DND-41 (cell line): ENCODE data around the gene SAMD4A.

Experiments used
- ATAC-seq: fragments of 200-7000 bp; cut with Tn5 transposase; 3 replicates; pipeline ENCODE4 v1.9.1; 2021; ENCODE audit warnings: low read depth; ENCODE audit not compliant: insufficient read depth
- DNase-seq: peaks from one replicate; pipeline ENCODE4 v3.0.0-alpha.2; 2020
- H2AFZ ChIP-seq: 2 replicates; pipeline ENCODE4 v1.6.0; 2012; ENCODE audit warnings: low read depth, low read length
- H3K27ac ChIP-seq: 2 replicates; pipeline ENCODE4 v1.5.1; 2012; ENCODE audit warnings: low read length, inconsistent platforms
- H3K27me3 ChIP-seq: fragments of 200-600 bp; sonication (generic); 2 replicates; pipeline ENCODE4 v1.6.0; 2012; ENCODE audit warnings: low read length, mild to moderate bottlenecking, inconsistent platforms; ENCODE audit not compliant: insufficient read depth, poor library complexity
- H3K36me3 ChIP-seq: 2 replicates; pipeline ENCODE4 v1.5.1; 2012; ENCODE audit warnings: low read length, inconsistent platforms; ENCODE audit not compliant: insufficient read depth
- H3K4me1 ChIP-seq: 2 replicates; pipeline ENCODE4 v1.5.1; 2012; ENCODE audit warnings: mild to moderate bottlenecking, low read length; ENCODE audit not compliant: insufficient read depth
- H3K4me2 ChIP-seq: 2 replicates; pipeline ENCODE4 v1.6.0; 2012; ENCODE audit warnings: mild to moderate bottlenecking, moderate library complexity, low read length, inconsistent platforms; ENCODE audit not compliant: insufficient read depth
- H3K4me3 ChIP-seq, 2 experiments: fragments of 200-600 bp in 1 of 2; shearing (Covaris generic) in 1 of 2; 2 replicates each; pipeline ENCODE4 v1.5.1; 2012 to 2016; ENCODE audit warnings: inconsistent platforms in 2 of 2, low read length in 2 of 2, mild to moderate bottlenecking in 2 of 2, low read depth in 1 of 2, moderate library complexity in 1 of 2
- H3K79me2 ChIP-seq: 2 replicates; pipeline ENCODE4 v1.6.0; 2012; ENCODE audit warnings: low read length, inconsistent platforms; ENCODE audit not compliant: insufficient read depth
- H3K9ac ChIP-seq: 2 replicates; pipeline ENCODE4 v1.6.0; 2012; ENCODE audit warnings: low read depth, mild to moderate bottlenecking, inconsistent platforms, low read length, moderate library complexity
- H3K9me3 ChIP-seq: 2 replicates; pipeline ENCODE4 v1.5.1; 2012; ENCODE audit warnings: low read length, moderate library complexity, mild to moderate bottlenecking, inconsistent platforms; ENCODE audit not compliant: insufficient read depth, severe bottlenecking
- H4K20me1 ChIP-seq: 2 replicates; pipeline ENCODE4 v1.6.0; 2012; ENCODE audit warnings: low read length; ENCODE audit not compliant: insufficient read depth
- EZH2 ChIP-seq: IDR thresholded peaks from 3 replicates; pipeline ENCODE4 v1.6.1; 2012; ENCODE audit warnings: borderline replicate concordance, low read depth, mild to moderate bottlenecking, moderate library complexity, low read length, inconsistent platforms; ENCODE audit not compliant: severe bottlenecking
- TF ChIP-seq, protein P1 (sequence below): IDR thresholded peaks from 2 replicates; pipeline ENCODE4 v1.5.1; 2012; ENCODE audit warnings: borderline replicate concordance, low read length, moderate library complexity, mild to moderate bottlenecking; ENCODE audit not compliant: poor library complexity, severe bottlenecking; ENCODE audit errors: extremely low read depth

The SAMD4A gene

DNA sequence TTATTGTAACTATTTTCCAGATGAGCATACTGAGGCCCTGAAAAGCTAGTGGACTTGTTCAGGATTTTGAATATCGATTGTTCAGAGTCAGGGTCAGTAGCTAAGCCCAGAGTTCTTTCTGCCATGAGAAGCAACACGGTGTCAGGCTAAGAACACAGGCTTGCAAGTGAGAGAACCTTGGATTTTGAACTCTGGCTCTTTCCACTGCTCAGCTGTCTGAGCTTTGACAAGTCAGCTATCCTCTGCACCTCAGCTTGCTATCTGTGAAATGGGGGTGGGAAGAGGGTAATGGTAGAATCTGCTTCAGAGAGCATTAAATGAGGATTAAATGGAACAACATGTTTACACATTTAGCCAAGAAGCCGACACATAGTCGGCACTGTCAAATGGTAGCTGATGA, 157.2 kb downstream of the SAMD4A start:
- no peak for ATAC-seq
- Histone ChIP-seq H4K20me1 (no peaks in the 10 kb centered on the region), H3K4me2 (no peak overlapping the region), H3K79me2 (no peaks in the 10 kb centered on the region), H3K4me1 (no peaks in the 10 kb centered on the region), H2AFZ (no peak overlapping the region), H3K4me3 (no peak overlapping the region), H3K9me3 (no peaks in the 10 kb centered on the region), H3K27ac (no peak overlapping the region), H3K9ac (no peak overlapping the region), H3K27me3 (peaks cover 20% of the 10 kb centered on the region), H3K36me3 (no peaks in the 10 kb centered on the region)
- no peak for DNase-seq
- TF ChIP-seq, protein P1, sequence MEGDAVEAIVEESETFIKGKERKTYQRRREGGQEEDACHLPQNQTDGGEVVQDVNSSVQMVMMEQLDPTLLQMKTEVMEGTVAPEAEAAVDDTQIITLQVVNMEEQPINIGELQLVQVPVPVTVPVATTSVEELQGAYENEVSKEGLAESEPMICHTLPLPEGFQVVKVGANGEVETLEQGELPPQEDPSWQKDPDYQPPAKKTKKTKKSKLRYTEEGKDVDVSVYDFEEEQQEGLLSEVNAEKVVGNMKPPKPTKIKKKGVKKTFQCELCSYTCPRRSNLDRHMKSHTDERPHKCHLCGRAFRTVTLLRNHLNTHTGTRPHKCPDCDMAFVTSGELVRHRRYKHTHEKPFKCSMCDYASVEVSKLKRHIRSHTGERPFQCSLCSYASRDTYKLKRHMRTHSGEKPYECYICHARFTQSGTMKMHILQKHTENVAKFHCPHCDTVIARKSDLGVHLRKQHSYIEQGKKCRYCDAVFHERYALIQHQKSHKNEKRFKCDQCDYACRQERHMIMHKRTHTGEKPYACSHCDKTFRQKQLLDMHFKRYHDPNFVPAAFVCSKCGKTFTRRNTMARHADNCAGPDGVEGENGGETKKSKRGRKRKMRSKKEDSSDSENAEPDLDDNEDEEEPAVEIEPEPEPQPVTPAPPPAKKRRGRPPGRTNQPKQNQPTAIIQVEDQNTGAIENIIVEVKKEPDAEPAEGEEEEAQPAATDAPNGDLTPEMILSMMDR = no peak
- no peak for TF ChIP-seq EZH2

DNA sequence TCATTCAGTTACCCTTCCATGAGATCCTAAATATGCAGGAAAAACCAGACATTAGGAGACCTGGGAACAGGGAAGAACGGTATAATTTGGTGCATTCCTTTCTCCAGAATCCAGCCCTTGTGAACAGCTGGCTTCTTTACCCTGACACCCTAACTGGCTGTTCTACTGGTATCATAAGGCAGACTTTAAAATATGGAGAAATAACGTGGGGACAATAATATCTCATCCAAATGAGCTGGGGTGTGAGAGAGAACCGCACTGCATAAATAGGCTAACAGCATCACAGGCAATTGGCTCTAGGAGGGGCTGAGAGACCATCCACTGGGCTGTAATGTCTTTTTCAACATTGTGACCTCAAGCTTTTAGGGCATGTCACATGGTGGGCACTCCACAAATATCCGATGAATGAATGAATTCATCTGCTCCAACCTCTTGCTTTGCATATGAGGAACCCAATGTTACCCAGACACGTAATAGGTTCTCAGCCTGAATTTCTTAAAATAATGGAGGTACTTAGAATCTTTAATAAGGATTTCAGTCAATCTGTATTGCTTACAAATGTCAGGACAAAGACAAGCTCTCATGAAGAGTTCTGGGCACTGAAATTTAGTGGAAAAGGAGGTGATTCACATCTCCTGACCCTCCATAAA, 157.9 kb downstream of the SAMD4A start:
- Histone ChIP-seq H3K27me3 (peaks cover 25% of the 10 kb centered on the region), H4K20me1 (no peaks in the 10 kb centered on the region), H3K79me2 (no peaks in the 10 kb centered on the region), H3K27ac (no peak overlapping the region), H3K36me3 (no peaks in the 10 kb centered on the region), H3K4me3 (no peak overlapping the region), H3K9ac (no peak overlapping the region), H3K4me1 (no peaks in the 10 kb centered on the region), H2AFZ (no peak overlapping the region), H3K9me3 (no peaks in the 10 kb centered on the region), H3K4me2 (no peak overlapping the region)
- ATAC-seq = no peak
- TF ChIP-seq, protein P1 = no peak
- TF ChIP-seq EZH2 = no peak
- no peak for DNase-seq

DNA sequence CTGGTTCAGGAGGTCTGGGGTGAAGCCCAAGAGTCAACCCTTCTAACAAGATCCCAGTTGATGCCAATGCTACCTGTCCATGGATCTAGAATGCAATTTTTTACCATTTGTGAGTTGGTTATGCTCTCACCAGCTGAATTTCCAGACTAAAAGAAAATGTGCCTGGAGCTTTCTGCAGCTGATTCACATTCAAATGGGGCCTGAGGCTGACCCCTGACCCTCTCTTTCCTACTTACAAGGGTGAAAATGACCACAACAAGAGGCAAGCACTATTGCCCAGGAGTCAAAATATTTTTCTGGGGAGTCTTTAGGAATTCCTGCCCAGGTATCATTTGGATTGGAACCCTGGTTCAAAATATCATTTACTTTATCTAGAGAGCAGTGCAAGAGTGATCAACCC, 159.1 kb downstream of the SAMD4A start:
- Histone ChIP-seq H3K9ac (no peak overlapping the region), H3K27me3 (peaks cover 34% of the 10 kb centered on the region), H2AFZ (no peak overlapping the region), H4K20me1 (no peaks in the 10 kb centered on the region), H3K9me3 (no peaks in the 10 kb centered on the region), H3K4me3 (no peak overlapping the region), H3K79me2 (no peaks in the 10 kb centered on the region), H3K36me3 (no peaks in the 10 kb centered on the region), H3K4me2 (no peak overlapping the region), H3K4me1 (peaks cover 5% of the 10 kb centered on the region), H3K27ac (no peak overlapping the region)
- no peak for TF ChIP-seq EZH2
- TF ChIP-seq, protein P1 = no peak
- DNase-seq (no peak), ATAC-seq (no peak)
